ENCODE results near the gene STRIP2.

GRCh38 chr7:129391546-129392171 is 42.6 kb upstream of the STRIP2 start:
- TF ChIP-seq CTCF (IDR thresholded peaks at IDR 0.05) (no peak), EP300 (IDR thresholded peaks at IDR 0.05) (no peak)

Measured in ovary (tissue), 3 donors.